Progenitor cell of endocrine pancreas (in vitro differentiated cells): Measurements from ENCODE around the gene VMP1. TPM values are rescaled to one million over a fixed set of nuclear protein-coding genes. Genes with fewer than 3 reads are reported as not detected.

Source experiments
- DNase-seq: peaks from one replicate; pipeline ENCODE4 v3.0.0; 2021; ENCODE audit warnings: low spot score; ENCODE audit not compliant: unreplicated experiment
- H3K27ac Mint-ChIP-seq: 2 replicates; pipeline ENCODE4 v1.8.0; 2021; ENCODE audit warnings: mild to moderate bottlenecking, moderate library complexity, mixed read lengths
- H3K27me3 Mint-ChIP-seq: 2 replicates; pipeline ENCODE4 v1.8.0; 2021; ENCODE audit warnings: mixed read lengths
- H3K36me3 Mint-ChIP-seq: 2 replicates; pipeline ENCODE4 v1.8.0; 2022; ENCODE audit warnings: mixed read lengths; ENCODE audit not compliant: insufficient read depth
- H3K4me1 Mint-ChIP-seq: 2 replicates; pipeline ENCODE4 v1.8.0; 2021; ENCODE audit warnings: low read depth, mixed read lengths
- H3K4me3 Mint-ChIP-seq: 2 replicates; pipeline ENCODE4 v1.8.0; 2021; ENCODE audit warnings: low read depth, mild to moderate bottlenecking, moderate library complexity, mixed read lengths
- H3K9me3 Mint-ChIP-seq: 2 replicates; pipeline ENCODE4 v1.8.0; 2021; ENCODE audit warnings: low read depth, mixed read lengths
- CTCF ChIP-seq: fragments of 200-600 bp; sonication (generic); IDR thresholded peaks from one replicate; pipeline ENCODE4 v1.5.0; 2021; ENCODE audit warnings: antibody characterized with exemption, mild to moderate bottlenecking; ENCODE audit not compliant: unreplicated experiment
- total RNA-seq: library from RNA; stranded (reverse); gene quantifications from 2 replicates; pipeline ENCODE4 v1.2.1, GENCODE V29; 2021

VMP1 gene
- total RNA-seq, 1 donor from 2014 or later: 162 TPM

GRCh38 chr17:59760160-59760559 is 52.7 kb downstream of the VMP1 start:
- peaks cover 17% of the 10 kb centered on the region for H3K36me3 Mint-ChIP-seq
- H3K4me3 Mint-ChIP-seq: no peak overlapping the region
- no peak overlapping the region for H3K27ac Mint-ChIP-seq
- H3K27me3 Mint-ChIP-seq: no peaks in the 10 kb centered on the region
- peaks cover 29% of the 10 kb centered on the region for H3K4me1 Mint-ChIP-seq
- DNase-seq: no peak
- peaks cover 4% of the 10 kb centered on the region for H3K9me3 Mint-ChIP-seq
- no peak for TF ChIP-seq CTCF

GRCh38 chr17:59761385-59762048 is 54.1 kb downstream of the VMP1 start:
- no peak for TF ChIP-seq CTCF
- peaks cover 19% of the 10 kb centered on the region for H3K36me3 Mint-ChIP-seq

GRCh38 chr17:59762049-59762823 is 54.8 kb downstream of the VMP1 start:
- peaks cover 19% of the 10 kb centered on the region for H3K36me3 Mint-ChIP-seq
- H3K9me3 Mint-ChIP-seq: peaks cover 4% of the 10 kb centered on the region
- H3K27ac Mint-ChIP-seq: peak overlapping the region; percentile 91
- no peak overlapping the region for H3K4me3 Mint-ChIP-seq
- H3K27me3 Mint-ChIP-seq: no peaks in the 10 kb centered on the region
- TF ChIP-seq CTCF: no peak
- no peak for DNase-seq
- H3K4me1 Mint-ChIP-seq: peaks cover 12% of the 10 kb centered on the region

More at GRCh38 chr17:59761385-59762048, 54.1 kb downstream of the VMP1 start:
- H3K4me1 Mint-ChIP-seq: peaks cover 18% of the 10 kb centered on the region
- H3K27ac Mint-ChIP-seq: peak overlapping the region; percentile 91
- H3K4me3 Mint-ChIP-seq: no peak overlapping the region
- DNase-seq: no peak
- H3K9me3 Mint-ChIP-seq: peaks cover 4% of the 10 kb centered on the region
- no peaks in the 10 kb centered on the region for H3K27me3 Mint-ChIP-seq

GRCh38 chr17:59762824-59763374 is 55.4 kb downstream of the VMP1 start:
- peaks cover 12% of the 10 kb centered on the region for H3K4me1 Mint-ChIP-seq
- H3K9me3 Mint-ChIP-seq: peaks cover 4% of the 10 kb centered on the region
- H3K4me3 Mint-ChIP-seq: no peak overlapping the region
- no peak for TF ChIP-seq CTCF
- no peak for DNase-seq
- no peaks in the 10 kb centered on the region for H3K27me3 Mint-ChIP-seq
- peak overlapping the region; percentile 73 for H3K27ac Mint-ChIP-seq
- H3K36me3 Mint-ChIP-seq: peaks cover 19% of the 10 kb centered on the region

GRCh38 chr17:59763861-59764260 is 56.4 kb downstream of the VMP1 start:
- H3K4me3 Mint-ChIP-seq: no peak overlapping the region
- no peak for TF ChIP-seq CTCF
- H3K36me3 Mint-ChIP-seq: peaks cover 18% of the 10 kb centered on the region
- no peaks in the 10 kb centered on the region for H3K27me3 Mint-ChIP-seq
- H3K4me1 Mint-ChIP-seq: peaks cover 12% of the 10 kb centered on the region
- no peak for DNase-seq
- peaks cover 4% of the 10 kb centered on the region for H3K9me3 Mint-ChIP-seq
- H3K27ac Mint-ChIP-seq: no peak overlapping the region
